CD4-positive, alpha-beta T cell treated with Interleukin-4 for 1 hour (primary cell): ENCODE data around the gene C12orf76.

Source experiments
- DNase-seq, 2 donors: peaks; one replicate each; pipeline ENCODE4 v3.0.0-alpha.2; 2020 to 2022

Gene C12orf76

GRCh38 chr12:109994401-109995175, 53.7 kb downstream of the C12orf76 start:
- DNase-seq, result peak in 1 of 2 donors; percentile 60

DNA sequence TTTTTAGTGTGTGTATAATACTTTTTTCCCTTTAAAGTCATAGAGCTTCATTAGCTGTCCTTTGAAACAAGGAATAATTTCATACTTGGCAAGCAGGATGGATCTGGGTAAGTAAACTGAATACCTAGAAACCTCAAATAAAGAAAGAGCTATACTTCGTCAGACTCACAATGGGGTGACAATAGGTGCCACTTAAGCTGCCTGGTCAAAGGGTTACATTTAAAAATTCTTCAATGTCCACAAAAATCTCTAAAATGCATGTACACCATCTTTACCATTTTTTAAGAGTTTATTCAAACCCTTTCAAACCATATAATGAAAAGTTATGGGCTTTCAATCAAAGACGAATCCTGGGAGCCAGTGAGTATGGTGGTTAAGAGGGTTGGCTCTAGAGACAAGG, 55.2 kb downstream of the C12orf76 start:
- no peak for DNase-seq

- no peak for DNase-seq
Observed at GRCh38 chr12:109991586-109991985, 56.7 kb downstream of the C12orf76 start.
